Measurements from ENCODE around the gene SP100.

GRCh38 chr2:230541934-230542380 is 126.0 kb downstream of the SP100 start:
- no peak for TF ChIP-seq FOS (IDR thresholded peaks at IDR 0.05; ENCODE audit: low read depth, low read length)
- no peak for TF ChIP-seq CTCF (conservative IDR thresholded peaks at IDR 0.05; ENCODE audit: low read depth, low read length)
- TF ChIP-seq SMC3 (IDR thresholded peaks at IDR 0.05; ENCODE audit: low read depth, low read length), result no peak
- no peak for TF ChIP-seq RAD21 (IDR thresholded peaks at IDR 0.05; ENCODE audit: low read length)
- TF ChIP-seq ELK1 (IDR thresholded peaks at IDR 0.05; ENCODE audit: borderline replicate concordance, low read depth, low read length), result no peak
- no peak for TF ChIP-seq POLR2A (IDR thresholded peaks at IDR 0.05; ENCODE audit: low read depth, low read length)
